Natural killer cell treated with Interleukin-12 subunit alpha and Interleukin-12 subunit beta and Interleukin-15 and Interleukin-18, amount 100 ng/mL, for 72 hours (primary cell): Measurements from ENCODE around the gene CPOX. TPM values are rescaled to one million over a fixed set of nuclear protein-coding genes. Genes with fewer than 3 reads are reported as not detected.
"Not testable (repeated sequence)": the region's sequence is repeated elsewhere in the genome, so short reads cannot be mapped to it uniquely, and the experiment has no call there.

Experiments
- ATAC-seq, 2 donors: fragments of 150-1000 bp; cut with Tn5 transposase in 1 of 2; sonication (Bioruptor Pico), chemical (Tn5 transposase) in 1 of 2; 2 replicates each; pipeline ENCODE4 v1.10.0; 2021
- DNase-seq: peaks from one replicate; pipeline ENCODE4 v3.0.0; 2022; ENCODE audit warnings: low spot score
- H3K27ac Mint-ChIP-seq, 2 donors: 1 replicate in 1 of 2; 2 replicates in 1 of 2; pipeline ENCODE4 v1.8.0; 2022; ENCODE audit warnings: mixed read lengths in 2 of 2, mild to moderate bottlenecking in 1 of 2, moderate library complexity in 1 of 2
- H3K27me3 Mint-ChIP-seq, 2 donors: 1 replicate in 1 of 2; 2 replicates in 1 of 2; pipeline ENCODE4 v1.8.0; 2022; ENCODE audit warnings: mixed read lengths in 2 of 2
- H3K36me3 Mint-ChIP-seq: one replicate; pipeline ENCODE4 v1.8.0; 2022; ENCODE audit warnings: mixed read lengths
- H3K4me1 Mint-ChIP-seq, 2 donors: 1 replicate in 1 of 2; 2 replicates in 1 of 2; pipeline ENCODE4 v1.8.0; 2022; ENCODE audit warnings: low read depth in 2 of 2, mixed read lengths in 2 of 2, mild to moderate bottlenecking in 1 of 2
- H3K4me3 Mint-ChIP-seq: one replicate; pipeline ENCODE4 v1.8.0; 2022; ENCODE audit warnings: mixed read lengths
- H3K9me3 Mint-ChIP-seq: 2 replicates; pipeline ENCODE4 v1.8.0; 2022; ENCODE audit warnings: mixed read lengths
- total RNA-seq, 2 donors: library from RNA; stranded (reverse); gene quantifications; one replicate each; pipeline ENCODE4 v1.2.3, GENCODE V29; 2022

CPOX gene
- total RNA-seq = 10 to 100 TPM; 35.7 to 84.3 TPM

DNA sequence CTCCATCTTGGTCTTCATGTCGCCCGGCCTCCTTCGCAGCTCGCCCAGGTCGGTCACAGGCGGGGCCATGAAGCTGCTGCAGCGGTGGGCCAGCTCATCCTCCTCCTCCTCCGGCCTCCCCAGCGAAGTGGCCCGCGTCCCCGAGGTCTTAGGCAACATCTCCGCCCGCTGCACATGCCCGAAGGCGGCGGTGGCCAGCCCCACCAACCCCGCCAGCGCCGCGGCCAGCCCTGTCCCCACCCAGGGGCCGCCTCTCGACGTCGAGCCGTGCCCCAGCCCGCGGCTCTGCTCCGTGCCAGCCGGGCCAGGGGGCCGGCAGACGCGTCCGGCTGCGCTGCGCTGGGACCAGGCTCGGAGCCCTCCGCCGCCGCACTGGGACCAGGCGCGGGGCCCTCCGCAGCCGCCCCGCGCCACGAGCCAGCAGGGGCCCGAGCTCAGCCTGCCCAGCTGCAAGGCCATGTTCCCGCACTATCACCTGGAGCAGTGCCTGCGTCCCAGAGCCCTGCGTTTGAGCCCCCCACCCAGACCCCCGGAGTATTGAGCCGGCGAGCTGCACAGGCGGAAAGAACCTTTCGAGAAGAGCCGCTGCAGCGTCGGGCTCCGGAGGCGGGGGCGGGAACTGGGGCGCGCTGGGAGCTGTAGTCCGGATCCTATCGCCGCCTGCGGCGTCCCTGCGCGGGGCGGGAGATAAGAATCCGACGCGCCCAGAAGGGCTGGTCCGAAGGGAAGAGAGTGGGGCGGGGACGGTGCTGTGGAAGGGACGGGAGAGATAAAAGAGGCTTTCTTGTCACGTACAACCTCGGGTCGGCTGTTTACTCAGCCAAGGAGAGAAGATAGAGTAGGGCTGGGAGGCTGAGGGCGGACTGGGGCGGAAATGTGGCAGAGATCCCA, at the start of gene CPOX:
Gene CPOX (minus strand): TSS at position 566 of the 891 bp plus-strand sequence. CDS start 107 bp downstream, at position 459.
- H3K9me3 Mint-ChIP-seq = no peaks in the 10 kb centered on the region
- H3K4me1 Mint-ChIP-seq = peaks cover 33 to 41% of the 10 kb centered on the region in 2 donors
- peak within 1 kb of the TSS; percentile 94 for H3K4me3 Mint-ChIP-seq
- peak; percentile 92 for DNase-seq
- peaks cover 19% of the 10 kb centered on the region for H3K36me3 Mint-ChIP-seq
- peak within 1 kb of the TSS; percentile 90 to 92 for H3K27ac Mint-ChIP-seq
- H3K27me3 Mint-ChIP-seq = no peaks in the 10 kb centered on the region
- ATAC-seq = peak; percentile 98 to 99

DNA sequence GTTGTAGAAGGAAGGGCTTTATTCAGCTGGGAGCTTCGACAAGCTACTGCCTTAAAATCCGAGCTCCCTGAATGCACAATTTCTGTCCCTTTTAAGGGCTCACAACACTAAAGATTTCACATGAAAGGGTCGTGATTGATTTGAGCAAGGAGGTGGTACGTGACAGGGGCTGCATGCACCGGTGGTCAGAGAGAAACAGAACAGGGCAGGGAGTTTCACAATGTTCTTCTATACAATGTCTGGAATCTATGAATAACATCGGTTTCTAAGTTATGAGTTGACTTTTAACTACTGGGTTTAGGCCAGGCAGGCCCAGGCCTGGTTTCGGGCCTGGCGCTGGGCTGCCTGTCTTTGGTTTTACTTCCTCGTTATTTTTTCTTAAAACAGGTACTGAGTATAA, 49.4 kb upstream of the CPOX start:
- ATAC-seq, H3K36me3 Mint-ChIP-seq, H3K4me1 Mint-ChIP-seq, H3K9me3 Mint-ChIP-seq, H3K4me3 Mint-ChIP-seq, DNase-seq, H3K27ac Mint-ChIP-seq: not testable (repeated sequence)
- peaks cover 5 to 23% of the 10 kb centered on the region in 2 donors for H3K27me3 Mint-ChIP-seq

DNA sequence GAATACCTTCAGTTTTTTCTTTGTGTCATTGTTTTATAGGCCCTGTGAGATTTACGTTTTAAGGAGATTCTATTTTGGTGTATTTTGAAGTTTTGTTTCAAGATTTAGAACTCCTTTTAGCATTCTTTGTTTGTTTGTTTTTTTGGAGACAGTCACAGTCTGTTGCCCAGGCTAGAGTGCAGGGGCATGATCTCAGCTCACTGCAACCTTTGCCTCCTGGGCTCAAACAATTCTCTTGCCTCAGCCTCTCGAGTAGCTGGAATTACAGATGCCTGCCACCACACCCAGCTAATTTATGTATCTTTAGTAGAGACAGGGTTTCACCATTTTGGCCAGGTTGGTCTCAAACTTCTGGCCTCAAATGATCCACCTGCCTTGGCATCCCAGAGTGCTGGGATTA, 48.3 kb upstream of the CPOX start:
- not testable (repeated sequence) for DNase-seq, H3K9me3 Mint-ChIP-seq, H3K4me3 Mint-ChIP-seq, H3K36me3 Mint-ChIP-seq, H3K27ac Mint-ChIP-seq, ATAC-seq, H3K4me1 Mint-ChIP-seq
- peaks cover 5 to 23% of the 10 kb centered on the region in 2 donors for H3K27me3 Mint-ChIP-seq

DNA sequence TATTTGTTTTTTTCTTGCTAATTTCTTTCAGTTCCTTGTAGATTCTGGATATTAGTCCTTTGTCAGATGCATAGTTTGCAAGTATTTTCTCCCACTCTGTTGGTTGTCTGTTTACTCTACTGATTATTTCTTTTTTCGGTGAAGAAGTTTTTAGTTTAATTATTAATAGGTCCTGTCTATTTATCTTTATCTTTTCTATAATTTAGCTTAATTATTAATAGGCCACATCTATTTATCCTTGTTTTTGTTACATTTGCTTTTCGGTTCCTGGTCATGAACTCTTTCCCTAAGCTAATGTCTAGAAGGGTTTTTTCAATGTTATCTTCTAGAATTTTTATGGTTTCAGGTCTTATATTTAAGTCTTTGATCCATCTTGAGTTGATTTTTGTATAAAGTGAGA, 45.1 kb upstream of the CPOX start:
- H3K27me3 Mint-ChIP-seq = peaks cover 5 to 31% of the 10 kb centered on the region in 2 donors
- DNase-seq, H3K4me3 Mint-ChIP-seq, H3K4me1 Mint-ChIP-seq, H3K27ac Mint-ChIP-seq, H3K36me3 Mint-ChIP-seq, ATAC-seq, H3K9me3 Mint-ChIP-seq: not testable (repeated sequence)

DNA sequence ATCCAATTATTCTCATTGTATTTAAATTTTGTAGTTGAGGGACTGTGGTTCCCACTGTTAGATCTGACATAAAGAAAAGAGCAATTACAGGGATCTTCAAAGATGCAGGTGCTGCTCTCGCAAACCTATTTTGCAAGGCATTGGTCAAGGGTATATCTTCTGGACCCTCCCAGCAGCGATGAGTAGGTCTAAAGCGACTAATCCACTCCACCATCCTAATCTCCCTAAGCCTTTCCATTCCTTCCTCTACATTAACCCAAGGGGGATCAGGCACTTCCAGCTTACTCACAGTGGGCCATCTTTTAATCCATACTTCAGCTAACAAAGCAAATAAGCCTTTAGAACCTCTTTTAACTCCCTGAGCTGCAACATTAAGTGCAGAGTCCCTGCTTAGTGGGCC, 37.0 kb upstream of the CPOX start:
- H3K9me3 Mint-ChIP-seq = peaks cover 3% of the 10 kb centered on the region
- H3K27ac Mint-ChIP-seq = no peak overlapping the region
- no peak overlapping the region for H3K4me3 Mint-ChIP-seq
- no peak for ATAC-seq
- H3K36me3 Mint-ChIP-seq = no peaks in the 10 kb centered on the region
- no peak for DNase-seq
- H3K27me3 Mint-ChIP-seq = peaks cover 0 to 3% of the 10 kb centered on the region in 2 donors
- no peaks in the 10 kb centered on the region for H3K4me1 Mint-ChIP-seq

DNA sequence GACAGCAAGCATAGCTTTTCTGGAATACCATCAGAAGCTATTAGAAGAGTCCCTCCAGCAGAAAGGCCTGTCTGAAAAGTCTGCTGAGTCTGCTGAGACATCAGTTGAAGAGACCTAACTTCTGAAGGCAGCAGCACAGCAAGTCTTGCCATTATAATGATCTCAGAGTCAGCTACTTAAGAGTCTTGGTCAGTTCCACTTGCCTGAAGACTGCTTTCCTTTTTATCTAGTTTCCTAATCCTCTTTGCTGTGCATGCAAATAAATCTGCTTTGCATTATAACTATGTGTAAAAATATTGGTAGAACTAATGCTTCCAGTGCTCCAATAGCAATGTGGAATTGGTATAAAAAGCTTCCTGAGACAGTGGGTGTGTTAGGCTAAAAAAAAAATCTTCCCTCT, 34.9 kb upstream of the CPOX start:
- no peak overlapping the region for H3K4me3 Mint-ChIP-seq
- H3K36me3 Mint-ChIP-seq = no peaks in the 10 kb centered on the region
- no peaks in the 10 kb centered on the region for H3K4me1 Mint-ChIP-seq
- peaks cover 3% of the 10 kb centered on the region for H3K9me3 Mint-ChIP-seq
- no peak for ATAC-seq
- peaks cover 0 to 3% of the 10 kb centered on the region in 2 donors for H3K27me3 Mint-ChIP-seq
- DNase-seq = no peak
- H3K27ac Mint-ChIP-seq = no peak overlapping the region

DNA sequence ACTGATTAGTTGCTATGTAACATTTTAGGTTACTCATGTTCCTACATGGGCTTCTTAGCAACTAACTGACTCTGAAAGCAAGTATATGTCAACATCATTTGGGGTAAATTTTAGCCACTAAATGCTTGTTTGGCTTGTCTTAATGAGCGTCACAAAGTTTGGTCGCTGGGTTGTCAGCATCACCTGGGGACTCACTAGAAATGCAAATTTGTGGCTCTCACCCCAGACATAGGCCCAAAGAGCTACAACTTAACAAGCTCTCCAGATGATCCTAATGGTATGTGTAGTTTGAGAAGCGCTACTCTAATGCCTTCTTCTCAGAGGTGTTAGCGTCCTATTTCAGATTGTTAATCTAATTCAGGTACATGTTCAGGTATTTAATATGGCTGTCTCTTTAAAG, 32.7 kb upstream of the CPOX start:
- ATAC-seq (no peak), DNase-seq (no peak)
- H3K27ac Mint-ChIP-seq = no peak overlapping the region
- no peaks in the 10 kb centered on the region for H3K36me3 Mint-ChIP-seq
- H3K27me3 Mint-ChIP-seq = peaks cover 0 to 3% of the 10 kb centered on the region in 2 donors
- no peaks in the 10 kb centered on the region for H3K4me1 Mint-ChIP-seq
- no peak overlapping the region for H3K4me3 Mint-ChIP-seq
- peaks cover 3% of the 10 kb centered on the region for H3K9me3 Mint-ChIP-seq

DNA sequence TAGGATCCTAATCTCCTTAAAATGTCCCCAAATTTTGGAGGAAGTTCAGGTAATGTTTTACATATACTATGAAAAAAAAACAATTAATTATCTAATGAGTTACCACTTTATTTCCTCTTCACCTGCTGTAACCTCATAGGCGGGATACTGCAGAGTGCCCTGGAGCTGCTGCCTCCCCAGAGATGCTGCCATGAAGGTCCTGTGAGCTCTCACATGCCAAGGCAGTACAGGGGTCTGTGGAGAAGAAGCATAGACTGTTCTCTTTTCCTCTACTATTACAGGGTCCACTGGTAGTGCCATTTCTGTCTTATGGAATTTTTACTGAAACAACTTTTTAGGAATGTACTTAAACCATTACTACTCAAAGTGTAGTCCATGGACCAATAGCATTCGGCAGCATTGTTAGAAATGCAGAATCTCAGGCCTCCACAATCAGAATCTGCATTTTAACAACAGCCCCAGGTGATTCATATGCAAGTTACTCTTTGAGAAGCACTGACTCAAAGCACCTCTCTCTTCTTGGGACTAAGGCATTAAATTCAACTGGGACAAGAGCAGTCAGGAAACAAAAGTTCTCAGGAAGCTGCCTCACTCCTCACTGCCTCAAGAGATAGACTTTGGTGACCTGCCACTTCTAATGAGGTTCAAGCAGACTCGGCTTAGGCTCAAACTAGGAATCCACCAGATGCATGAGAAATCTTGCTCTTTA, 30.3 kb upstream of the CPOX start:
- no peak overlapping the region for H3K4me3 Mint-ChIP-seq
- no peak for ATAC-seq
- DNase-seq = no peak
- no peak overlapping the region for H3K27ac Mint-ChIP-seq
- no peaks in the 10 kb centered on the region for H3K27me3 Mint-ChIP-seq
- no peaks in the 10 kb centered on the region for H3K36me3 Mint-ChIP-seq
- H3K4me1 Mint-ChIP-seq = no peaks in the 10 kb centered on the region
- no peaks in the 10 kb centered on the region for H3K9me3 Mint-ChIP-seq

DNA sequence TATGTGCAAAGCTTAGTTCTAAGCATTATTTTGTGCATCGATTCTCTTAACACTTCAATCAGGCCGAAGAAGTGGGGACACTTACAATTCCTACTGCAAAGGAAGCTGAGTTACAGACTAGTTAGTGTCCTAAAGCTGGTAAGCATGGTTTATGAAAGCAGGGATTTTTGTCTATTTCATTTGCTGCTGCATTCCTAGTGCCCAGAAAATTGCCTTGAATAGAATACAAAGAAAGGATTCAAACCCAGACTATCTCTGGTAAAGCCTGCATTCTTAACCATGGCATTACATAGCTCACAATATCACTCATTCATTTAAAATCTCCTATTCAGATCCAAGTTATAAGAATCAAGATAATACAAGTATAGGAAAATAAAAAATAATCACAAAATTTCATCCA, 24.4 kb upstream of the CPOX start:
- no peaks in the 10 kb centered on the region for H3K36me3 Mint-ChIP-seq
- no peaks in the 10 kb centered on the region for H3K9me3 Mint-ChIP-seq
- DNase-seq = no peak
- ATAC-seq = no peak
- H3K4me3 Mint-ChIP-seq = no peak overlapping the region
- no peaks in the 10 kb centered on the region for H3K4me1 Mint-ChIP-seq
- H3K27ac Mint-ChIP-seq = no peak overlapping the region
- H3K27me3 Mint-ChIP-seq = peaks cover 0 to 13% of the 10 kb centered on the region in 2 donors

DNA sequence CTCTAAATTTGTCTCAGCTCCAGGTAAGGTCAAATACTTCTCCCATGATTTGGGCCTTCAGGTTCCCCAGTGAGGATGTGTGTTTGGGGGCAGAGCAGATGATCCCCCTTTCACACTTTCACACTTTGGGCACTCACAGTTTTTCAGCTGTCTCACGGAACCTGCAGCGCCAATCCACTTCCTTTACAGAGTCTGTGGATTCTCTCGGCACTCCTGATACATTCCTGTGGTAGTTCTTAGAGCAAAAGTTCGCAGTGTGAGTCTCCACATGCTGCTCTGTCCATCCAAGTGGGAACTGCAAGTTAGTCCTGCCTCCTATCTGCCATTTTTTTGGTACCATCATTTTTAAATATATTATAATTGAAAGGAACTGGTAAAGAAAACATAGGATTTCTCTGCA, 20.2 kb upstream of the CPOX start:
- H3K4me1 Mint-ChIP-seq = no peaks in the 10 kb centered on the region
- ATAC-seq (no peak), DNase-seq (no peak)
- peaks cover 8 to 22% of the 10 kb centered on the region in 2 donors for H3K27me3 Mint-ChIP-seq
- no peak overlapping the region for H3K4me3 Mint-ChIP-seq
- H3K9me3 Mint-ChIP-seq = no peaks in the 10 kb centered on the region
- H3K36me3 Mint-ChIP-seq = peaks cover 4% of the 10 kb centered on the region
- H3K27ac Mint-ChIP-seq = no peak overlapping the region

DNA sequence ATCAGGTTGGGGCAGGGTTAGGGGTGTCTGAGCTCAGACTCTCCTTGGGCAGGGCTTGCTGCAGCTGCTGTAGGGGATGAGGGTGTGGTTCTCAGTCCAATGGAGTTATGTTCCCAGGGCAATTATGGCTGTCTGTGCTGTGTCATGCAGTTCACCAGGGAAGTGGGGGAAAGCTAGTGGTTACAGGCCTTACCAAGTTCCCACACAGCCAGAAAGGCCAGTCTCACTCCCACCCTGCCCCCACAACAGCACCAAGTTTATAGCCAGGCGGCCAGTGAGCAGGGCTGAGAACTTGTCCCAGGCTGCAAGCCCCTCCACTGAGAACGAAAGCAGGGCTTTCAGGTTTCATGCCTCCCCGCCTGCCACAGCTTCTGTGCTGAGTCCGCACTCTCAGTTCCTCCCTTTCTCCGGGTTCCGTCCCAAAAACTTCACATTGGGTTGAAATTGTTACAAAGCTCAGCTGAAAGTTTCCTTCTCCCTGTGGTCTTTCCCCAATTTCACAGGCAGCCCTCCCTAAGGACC, 19.6 kb upstream of the CPOX start:
- H3K4me3 Mint-ChIP-seq = no peak overlapping the region
- H3K36me3 Mint-ChIP-seq = peaks cover 4% of the 10 kb centered on the region
- no peak overlapping the region for H3K27ac Mint-ChIP-seq
- H3K9me3 Mint-ChIP-seq = no peaks in the 10 kb centered on the region
- no peak for DNase-seq
- H3K4me1 Mint-ChIP-seq = no peaks in the 10 kb centered on the region
- ATAC-seq = no peak
- H3K27me3 Mint-ChIP-seq = peaks cover 8 to 22% of the 10 kb centered on the region in 2 donors

DNA sequence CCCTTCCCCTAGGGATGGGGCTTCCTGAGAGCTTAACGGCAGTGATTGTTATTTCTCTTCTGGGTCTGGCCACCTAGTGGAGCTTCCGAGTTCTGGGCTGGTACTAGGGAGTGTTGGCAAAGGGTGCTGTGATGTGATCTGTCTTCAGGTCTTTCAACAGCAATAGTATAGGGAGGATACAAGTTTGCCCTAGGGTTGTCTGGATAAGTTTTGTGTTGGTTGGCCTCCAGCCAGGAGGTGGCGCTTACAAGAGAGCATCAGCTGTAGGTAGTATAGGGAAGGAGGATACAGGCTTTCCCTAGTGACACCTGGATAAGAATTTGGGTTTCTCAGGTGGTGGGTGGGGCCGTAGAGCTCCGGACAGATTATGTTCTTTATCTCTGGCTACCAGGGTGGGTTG, 19.2 kb upstream of the CPOX start:
- DNase-seq (no peak), ATAC-seq (no peak)
- H3K9me3 Mint-ChIP-seq = no peaks in the 10 kb centered on the region
- no peak overlapping the region for H3K27ac Mint-ChIP-seq
- no peaks in the 10 kb centered on the region for H3K4me1 Mint-ChIP-seq
- H3K27me3 Mint-ChIP-seq = peaks cover 8 to 22% of the 10 kb centered on the region in 2 donors
- H3K36me3 Mint-ChIP-seq = peaks cover 4% of the 10 kb centered on the region
- no peak overlapping the region for H3K4me3 Mint-ChIP-seq

DNA sequence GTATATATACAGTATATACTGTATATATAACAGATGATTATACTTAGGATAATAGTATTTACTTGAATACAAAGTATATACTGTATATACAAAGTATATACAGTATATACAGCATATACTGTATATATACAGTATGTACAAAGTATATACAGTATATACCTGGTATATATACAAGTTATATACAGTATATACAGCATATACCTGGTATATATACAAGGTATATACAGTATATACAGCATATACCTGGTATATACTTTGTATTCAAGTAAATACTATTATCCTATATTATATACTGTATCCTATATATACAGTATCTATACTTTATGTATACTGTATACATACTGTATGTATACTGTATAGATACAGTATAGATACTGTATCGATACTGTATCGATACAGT, 14.6 kb upstream of the CPOX start:
- Mint-ChIP-seq H3K27ac (no peak overlapping the region), H3K36me3 (peaks cover 9% of the 10 kb centered on the region)

DNA sequence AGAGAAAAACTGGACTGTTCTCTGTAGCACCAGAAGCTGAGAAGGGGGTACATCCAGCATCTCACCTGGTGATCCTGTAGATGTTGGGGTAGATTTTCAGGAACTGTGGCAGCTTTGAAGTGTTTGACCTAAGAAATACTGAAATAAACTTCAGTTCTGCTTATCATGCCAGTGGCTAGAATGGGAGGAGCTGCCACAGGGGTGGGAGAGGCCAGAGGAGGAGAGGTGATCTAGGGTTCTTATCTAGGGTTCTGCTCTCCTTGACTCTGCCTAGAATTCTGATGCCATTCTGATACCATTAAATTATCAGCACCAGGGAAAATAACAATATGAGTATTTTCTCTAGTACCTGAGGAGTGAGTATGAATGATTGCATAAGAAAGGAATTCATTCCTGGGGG, 10.2 kb upstream of the CPOX start:
- DNase-seq (no peak), ATAC-seq (no peak)
- no peaks in the 10 kb centered on the region for H3K4me1 Mint-ChIP-seq
- peaks cover 10 to 13% of the 10 kb centered on the region in 2 donors for H3K27me3 Mint-ChIP-seq
- no peak overlapping the region for H3K27ac Mint-ChIP-seq
- no peaks in the 10 kb centered on the region for H3K9me3 Mint-ChIP-seq
- peaks cover 5% of the 10 kb centered on the region for H3K36me3 Mint-ChIP-seq
- H3K4me3 Mint-ChIP-seq = no peak overlapping the region

More for the DNA sequence above, 14.6 kb upstream of the CPOX start:
- Mint-ChIP-seq H3K27me3 (peaks cover 18 to 22% of the 10 kb centered on the region in 2 donors), H3K4me3 (no peak overlapping the region), H3K4me1 (no peaks in the 10 kb centered on the region), H3K9me3 (no peaks in the 10 kb centered on the region)
- DNase-seq (no peak), ATAC-seq (no peak)
